Esophagus muscularis mucosa (tissue), 4 donors: ENCODE results near the gene TGM6. TPM values are rescaled to one million over a fixed set of nuclear protein-coding genes. Genes with fewer than 3 reads are reported as not detected.

ENCODE experiments used
- DNase-seq: peaks from one replicate; pipeline ENCODE4 v3.0.0-alpha.2; 2017; ENCODE audit errors: extremely low spot score
- H3K27ac ChIP-seq, 4 donors: fragments of 200-600 bp; sonication (generic); replicated peaks in 1 of 4; 1 replicate in 3 of 4; 2 replicates in 1 of 4; pipeline ENCODE4 v1.5.1; 2016 to 2019; ENCODE audit warnings: mild to moderate bottlenecking in 1 of 4
- H3K27me3 ChIP-seq, 4 donors: fragments of 200-600 bp; sonication (generic); one replicate each; pipeline versions ENCODE4 v1.5.1 to v1.6.0; 2016 to 2019
- H3K36me3 ChIP-seq, 4 donors: fragments of 200-600 bp; sonication (generic); one replicate each; pipeline ENCODE4 v1.5.1; 2016 to 2019
- H3K4me1 ChIP-seq, 4 donors: fragments of 200-600 bp; sonication (generic); one replicate each; pipeline ENCODE4 v1.5.1; 2016 to 2019
- H3K4me3 ChIP-seq, 4 donors: fragments of 200-600 bp; sonication (generic); 1 replicate in 2 of 4; 2 replicates in 2 of 4; pipeline ENCODE4 v1.5.1; 2016 to 2019; ENCODE audit warnings: mild to moderate bottlenecking in 4 of 4, moderate library complexity in 1 of 4
- H3K9me3 ChIP-seq, 4 donors: fragments of 200-600 bp; sonication (generic); 1 replicate in 3 of 4; 2 replicates in 1 of 4; pipeline ENCODE4 v1.5.1; 2016 to 2019
- EP300 ChIP-seq: sonication (generic); formaldehyde crosslinking; IDR thresholded peaks from one replicate; pipeline ENCODE4 v1.6.1; 2017; ENCODE audit warnings: antibody characterized with exemption
- POLR2A ChIP-seq: fragments of 450-650 bp; IDR thresholded peaks from one replicate; pipeline ENCODE4 v1.6.1; 2017; ENCODE audit warnings: antibody characterized with exemption, moderate library complexity, mild to moderate bottlenecking, low read depth
- POLR2AphosphoS5 ChIP-seq, 2 donors: sonication (generic); formaldehyde crosslinking; IDR thresholded peaks; one replicate each; pipeline ENCODE4 v1.6.1; 2017; ENCODE audit warnings: antibody characterized with exemption in 2 of 2
- WGBS: methylation state at CpG from one replicate; pipeline ENCODE4 v1.1.5; 2018; 5-methylcytosine and 5-hydroxymethylcytosine counted together
- intact Hi-C: fragments of 100-400 bp; cut with DNase I; formaldehyde crosslinking; loops from one replicate; pipeline ENCODE4 v1.15.1; 2023
- small RNA-seq, 3 donors: library from RNA; depleted of rRNA; stranded (forward); fragments of <200 nt; gene quantifications; one replicate each; pipeline ENCODE3, GENCODE V24; 2016
- total RNA-seq, 4 donors: library from RNA; depleted of rRNA; stranded (reverse); fragments of >200 nt; gene quantifications; one replicate each; pipeline versions ENCODE4 v1.1.0 to v1.2.1, GENCODE V29; 2016
- TF ChIP-seq, protein P1 (sequence below), 3 experiments: fragments of 200-600 bp in 2 of 3; fragments of 450-650 bp in 1 of 3; sonication (generic) in 2 of 3; IDR thresholded peaks; one replicate each; pipeline ENCODE4 v1.5.1; 2017 to 2019; ENCODE audit warnings: antibody characterized with exemption in 3 of 3, mild to moderate bottlenecking in 2 of 3, moderate library complexity in 1 of 3

Gene TGM6
- total RNA-seq, 4 donors from 2014 or later, result not detected

DNA sequence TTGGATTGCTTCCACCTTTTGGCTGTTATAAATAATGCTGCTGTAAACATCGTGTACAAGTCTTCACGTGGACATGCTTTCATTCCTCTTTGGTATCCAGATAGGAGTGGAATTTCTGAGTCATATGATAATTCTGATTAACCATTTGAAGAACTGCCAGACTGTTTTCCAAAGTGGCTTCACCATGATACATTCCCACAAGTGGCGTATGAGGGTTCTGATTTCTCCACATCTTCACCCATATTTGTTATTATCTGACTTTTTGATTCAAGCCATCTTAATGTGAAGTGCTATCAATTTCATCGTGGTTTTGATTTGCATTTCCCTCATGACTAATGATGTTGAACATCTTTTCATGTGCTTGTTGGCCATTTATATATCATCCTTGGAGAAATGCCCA, 92.8 kb downstream of the TGM6 start:
- H3K36me3 ChIP-seq, result peaks cover 0 to 7% (median 0%) of the 10 kb centered on the region in 4 donors
- no peak for DNase-seq
- WGBS, result 59% methylated on average over 4 of the region's 4 CpGs
- no peaks in the 10 kb centered on the region for H3K27me3 ChIP-seq
- TF ChIP-seq, protein P1, sequence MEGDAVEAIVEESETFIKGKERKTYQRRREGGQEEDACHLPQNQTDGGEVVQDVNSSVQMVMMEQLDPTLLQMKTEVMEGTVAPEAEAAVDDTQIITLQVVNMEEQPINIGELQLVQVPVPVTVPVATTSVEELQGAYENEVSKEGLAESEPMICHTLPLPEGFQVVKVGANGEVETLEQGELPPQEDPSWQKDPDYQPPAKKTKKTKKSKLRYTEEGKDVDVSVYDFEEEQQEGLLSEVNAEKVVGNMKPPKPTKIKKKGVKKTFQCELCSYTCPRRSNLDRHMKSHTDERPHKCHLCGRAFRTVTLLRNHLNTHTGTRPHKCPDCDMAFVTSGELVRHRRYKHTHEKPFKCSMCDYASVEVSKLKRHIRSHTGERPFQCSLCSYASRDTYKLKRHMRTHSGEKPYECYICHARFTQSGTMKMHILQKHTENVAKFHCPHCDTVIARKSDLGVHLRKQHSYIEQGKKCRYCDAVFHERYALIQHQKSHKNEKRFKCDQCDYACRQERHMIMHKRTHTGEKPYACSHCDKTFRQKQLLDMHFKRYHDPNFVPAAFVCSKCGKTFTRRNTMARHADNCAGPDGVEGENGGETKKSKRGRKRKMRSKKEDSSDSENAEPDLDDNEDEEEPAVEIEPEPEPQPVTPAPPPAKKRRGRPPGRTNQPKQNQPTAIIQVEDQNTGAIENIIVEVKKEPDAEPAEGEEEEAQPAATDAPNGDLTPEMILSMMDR (IDR thresholded peaks at IDR 0.05), result no peak
- TF ChIP-seq POLR2A (no peak), POLR2AphosphoS5 (IDR thresholded peaks at IDR 0.05) (no peak), EP300 (no peak)
- no peak overlapping the region for H3K4me3 ChIP-seq
- no peaks in the 10 kb centered on the region for H3K9me3 ChIP-seq
- H3K4me1 ChIP-seq, result peaks cover 19 to 20% (median 19%) of the 10 kb centered on the region in 4 donors
- intact Hi-C loops, result loop anchor here (5.0 to 10.0 kb wide), 2 partner anchors 49 to 171 kb away; no protein-coding TSS in a partner anchor
- H3K27ac ChIP-seq, result no peak overlapping the region

DNA sequence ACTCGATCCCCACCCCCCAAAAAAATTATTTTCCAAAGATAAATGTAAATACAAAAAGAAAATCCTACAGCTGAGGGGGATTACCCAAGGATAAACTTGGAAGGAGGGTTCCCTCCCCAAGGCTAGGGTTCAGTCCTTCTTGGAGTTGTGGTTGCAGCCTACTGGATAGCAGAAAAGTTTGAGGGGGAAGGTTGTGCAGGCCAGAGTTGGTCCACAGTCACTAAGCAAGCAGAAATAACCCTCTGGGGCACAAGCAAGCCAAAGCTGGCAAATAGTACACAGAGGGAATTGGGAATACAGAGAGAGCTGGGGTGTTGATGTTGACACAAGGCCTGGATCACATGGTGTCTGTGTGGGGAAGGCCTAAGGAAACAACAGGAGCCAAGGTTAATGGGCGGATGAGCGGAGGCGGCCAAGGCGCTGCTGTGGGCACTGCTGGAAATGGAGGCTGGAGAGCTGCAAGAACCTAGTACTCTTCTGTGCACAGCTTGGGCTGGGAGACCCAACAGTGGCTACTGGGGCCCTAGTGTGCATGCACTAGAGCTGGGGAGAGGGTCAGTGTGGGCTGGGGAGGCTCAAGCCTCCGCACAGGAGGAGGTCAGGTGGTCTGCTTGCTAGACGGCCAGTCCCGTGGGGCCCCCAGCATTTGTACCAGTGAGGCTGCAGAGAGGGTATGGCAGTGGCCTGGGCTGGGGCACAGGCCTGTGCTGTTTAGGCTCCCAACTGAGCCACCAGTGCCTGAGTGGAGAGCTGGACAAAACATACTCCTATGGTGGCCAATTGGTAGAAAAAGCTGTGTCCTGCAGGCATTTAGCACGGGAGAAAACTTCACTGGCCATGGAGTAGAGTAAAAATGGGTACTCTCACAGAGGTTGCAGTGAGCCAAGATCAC, 95.4 kb downstream of the TGM6 start:
- 90% methylated on average over 7 of the region's 9 CpGs for whole genome bisulfite sequencing
- DNase-seq, result no peak
- H3K27me3 ChIP-seq, result no peaks in the 10 kb centered on the region

DNA sequence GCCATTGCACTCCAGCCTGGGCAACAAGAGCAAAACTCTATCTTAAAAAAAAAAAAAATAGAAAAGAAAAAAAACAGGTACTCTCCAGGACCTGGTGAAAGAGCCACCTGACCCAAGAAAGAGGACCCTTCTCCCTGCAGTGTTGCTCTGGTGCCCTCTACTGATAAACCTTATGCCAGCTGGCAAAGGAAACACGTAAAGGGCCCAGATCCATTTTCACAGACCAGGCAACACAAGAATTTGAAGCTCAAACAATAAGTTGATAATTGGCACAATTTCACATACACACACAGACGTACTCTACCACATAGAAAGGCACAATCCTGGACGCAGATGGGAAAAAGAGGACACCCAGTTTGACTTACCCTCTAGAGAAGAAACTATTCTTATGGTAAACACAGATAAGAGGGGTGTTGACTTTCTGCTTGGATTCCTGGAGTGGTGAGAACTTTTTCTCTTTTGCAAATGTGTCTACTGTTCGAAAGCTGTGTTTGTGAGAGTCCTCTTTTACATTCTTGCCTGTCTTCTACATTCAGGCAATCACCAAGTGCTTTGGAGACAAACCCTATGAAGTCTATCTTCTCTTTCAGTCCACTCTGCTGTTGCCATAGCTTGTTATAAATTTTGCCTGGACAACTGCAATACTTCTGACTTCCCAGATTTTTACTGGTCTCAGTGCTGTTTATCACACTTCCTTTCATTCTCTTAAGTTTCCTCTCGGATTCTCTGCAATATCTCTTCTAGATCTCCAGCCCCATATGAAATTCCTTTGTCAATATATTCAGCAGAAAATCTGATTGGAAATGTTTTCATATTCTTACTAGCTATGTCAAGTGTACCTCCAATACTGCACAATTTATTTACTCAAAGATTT, 96.3 kb downstream of the TGM6 start:
- TF ChIP-seq EP300, result no peak
- TF ChIP-seq POLR2A, result no peak
- no peak for TF ChIP-seq POLR2AphosphoS5 (IDR thresholded peaks at IDR 0.05)
- TF ChIP-seq, protein P1 (IDR thresholded peaks at IDR 0.05), result no peak
- H3K9me3 ChIP-seq, result no peaks in the 10 kb centered on the region
- H3K4me3 ChIP-seq, result no peak overlapping the region
- no peaks in the 10 kb centered on the region for H3K27me3 ChIP-seq
- 90% methylated on average over 5 of the region's 5 CpGs for WGBS
- H3K4me1 ChIP-seq, result no peaks in the 10 kb centered on the region
- intact Hi-C loops, result loop anchor here (10.0 kb wide), 1 partner anchor 168 kb away; no protein-coding TSS in a partner anchor
- no peak overlapping the region for H3K27ac ChIP-seq
- no peak for DNase-seq
- peaks cover under 1 to 31% (median 17%) of the 10 kb centered on the region in 4 donors for H3K36me3 ChIP-seq

More for the DNA sequence above, 95.4 kb downstream of the TGM6 start:
- peaks cover 0 to 23% (median 8%) of the 10 kb centered on the region in 4 donors for H3K36me3 ChIP-seq
- intact Hi-C loops, result loop anchor here (10.0 kb wide), 1 partner anchor 169 kb away; no protein-coding TSS in a partner anchor
- H3K9me3 ChIP-seq, result no peaks in the 10 kb centered on the region
- H3K4me1 ChIP-seq, result peaks cover 3 to 4% (median 4%) of the 10 kb centered on the region in 4 donors
- H3K27ac ChIP-seq, result no peak overlapping the region
- H3K4me3 ChIP-seq, result no peak overlapping the region
- TF ChIP-seq POLR2AphosphoS5 (IDR thresholded peaks at IDR 0.05), result no peak
- TF ChIP-seq POLR2A, result no peak
- no peak for TF ChIP-seq EP300
- TF ChIP-seq, protein P1 (IDR thresholded peaks at IDR 0.05), result no peak

DNA sequence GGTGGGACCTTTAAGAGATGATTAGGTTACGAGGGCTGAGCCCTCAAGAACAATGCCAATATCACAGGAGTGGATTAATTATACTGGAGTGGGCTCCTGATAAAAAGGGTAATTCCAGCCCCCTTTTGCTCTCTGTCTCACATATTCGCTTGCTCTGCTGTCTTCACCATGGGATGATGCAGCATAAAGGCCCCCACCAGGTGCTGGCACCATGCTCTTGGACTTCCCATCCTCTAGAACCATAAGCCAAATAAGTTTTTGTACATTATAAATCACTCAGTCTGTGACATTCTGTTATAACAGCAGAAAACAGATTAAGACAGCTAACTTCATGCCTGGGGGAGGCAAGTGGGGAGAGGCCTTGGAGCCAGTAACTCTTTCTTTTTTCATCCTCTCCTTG, 99.7 kb downstream of the TGM6 start:
- TF ChIP-seq POLR2AphosphoS5 (IDR thresholded peaks at IDR 0.05), result no peak
- no peak for TF ChIP-seq EP300
- TF ChIP-seq, protein P1 (IDR thresholded peaks at IDR 0.05), result no peak
- no peak for TF ChIP-seq POLR2A
- Histone ChIP-seq H3K9me3 (no peaks in the 10 kb centered on the region), H3K27me3 (no peaks in the 10 kb centered on the region), H3K4me3 (no peak overlapping the region), H3K36me3 (peaks cover 27 to 61% (median 45%) of the 10 kb centered on the region in 4 donors), H3K4me1 (peaks cover 0 to 2% (median 0%) of the 10 kb centered on the region in 4 donors), H3K27ac (no peak overlapping the region)
- intact Hi-C loops, result no loop called here
- DNase-seq, result peak; percentile 14
- WGBS, result 100% methylated on average over 2 of the region's 2 CpGs

Small RNA genes lying within 50 kb of the gene (small RNA-seq; reads per million reads assigned to genes)
- gene RF00019, result 0 reads per million in 3 donors

Other genes with a start within 250 kb of the TGM6 start
- gene TGM3, start 84.9 kb upstream of the TGM6 start, total RNA-seq, result under 1 TPM in 1 of 4 donors, not detected in 3; 0.83 TPM
- gene SNRPB, start 89.9 kb downstream of the TGM6 start, total RNA-seq, result 100 to 1,000 TPM; 127 to 258 (median 216) TPM
- gene ZNF343, start 128.0 kb downstream of the TGM6 start, total RNA-seq, result 10 to 100 TPM in 3 of 4 donors, 1 to 10 TPM in 1; 9.9 to 19.5 (median 16.1) TPM
- under 1 TPM in 2 of 4 donors, not detected in 2; 0.19 to 0.34 TPM for gene TMC2, start 155.7 kb downstream of the TGM6 start, total RNA-seq